ENCODE data around the gene HOXD8. TPM values are rescaled to one million over a fixed set of nuclear protein-coding genes. Genes with fewer than 3 reads are reported as not detected.

HOXD8 gene
- total RNA-seq, 1 donor from 2014 or later: 17.2 TPM

DNA sequence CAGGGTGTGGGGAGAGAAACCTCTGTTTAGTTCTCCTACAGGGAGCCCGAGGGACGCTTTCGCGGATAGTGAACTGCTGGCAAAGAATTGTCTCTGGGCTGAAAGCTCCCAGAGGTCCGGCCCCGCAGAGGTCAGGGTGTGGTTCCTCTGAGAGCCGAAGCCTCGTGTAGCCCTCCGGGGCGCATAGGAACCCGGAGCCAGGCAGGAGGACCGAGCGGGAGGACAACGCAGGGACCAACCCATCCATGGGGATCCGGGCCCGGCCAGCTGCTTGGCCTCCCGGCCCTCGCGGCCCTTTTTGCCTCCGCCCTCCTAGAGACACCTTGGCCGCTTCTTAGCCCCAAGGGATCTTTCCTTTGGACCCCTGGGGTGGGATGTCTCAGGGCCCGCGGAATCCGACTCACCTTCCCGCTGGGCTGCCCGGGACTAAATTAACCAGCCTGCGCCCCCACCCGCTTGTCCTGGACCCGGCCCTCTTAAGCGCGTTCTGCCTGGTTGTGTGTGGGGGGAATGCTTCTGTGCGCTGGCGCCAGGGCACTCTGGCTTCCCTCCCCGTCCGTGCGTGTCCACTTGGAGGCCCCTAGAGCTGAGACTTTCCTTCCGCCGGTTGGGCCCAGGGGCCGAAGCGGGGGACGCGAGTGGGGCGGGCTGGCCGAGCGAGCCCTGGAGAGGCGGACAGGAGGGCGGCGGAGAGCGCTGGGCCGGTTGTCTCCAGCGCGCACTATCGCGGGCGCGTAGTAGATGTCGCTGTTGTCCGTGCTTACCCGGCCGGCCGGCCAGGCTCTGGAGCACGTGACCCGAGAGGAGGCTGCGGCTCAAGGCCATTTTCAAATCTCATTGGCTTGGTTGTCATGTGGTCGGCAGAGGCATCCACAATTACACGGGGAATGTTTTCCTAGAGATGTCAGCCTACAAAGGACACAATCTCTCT lies 13.4 kb upstream of the HOXD8 start, which contains the start of gene HOXD10:
Gene HOXD10 (plus strand): TSS at position 896 of the 931 bp plus-strand sequence. CDS start 56 bp downstream, outside the sequence.
- DNase-seq (ENCODE audit: low read depth in 2 of 2): peak; percentile 93 to 98

DNA sequence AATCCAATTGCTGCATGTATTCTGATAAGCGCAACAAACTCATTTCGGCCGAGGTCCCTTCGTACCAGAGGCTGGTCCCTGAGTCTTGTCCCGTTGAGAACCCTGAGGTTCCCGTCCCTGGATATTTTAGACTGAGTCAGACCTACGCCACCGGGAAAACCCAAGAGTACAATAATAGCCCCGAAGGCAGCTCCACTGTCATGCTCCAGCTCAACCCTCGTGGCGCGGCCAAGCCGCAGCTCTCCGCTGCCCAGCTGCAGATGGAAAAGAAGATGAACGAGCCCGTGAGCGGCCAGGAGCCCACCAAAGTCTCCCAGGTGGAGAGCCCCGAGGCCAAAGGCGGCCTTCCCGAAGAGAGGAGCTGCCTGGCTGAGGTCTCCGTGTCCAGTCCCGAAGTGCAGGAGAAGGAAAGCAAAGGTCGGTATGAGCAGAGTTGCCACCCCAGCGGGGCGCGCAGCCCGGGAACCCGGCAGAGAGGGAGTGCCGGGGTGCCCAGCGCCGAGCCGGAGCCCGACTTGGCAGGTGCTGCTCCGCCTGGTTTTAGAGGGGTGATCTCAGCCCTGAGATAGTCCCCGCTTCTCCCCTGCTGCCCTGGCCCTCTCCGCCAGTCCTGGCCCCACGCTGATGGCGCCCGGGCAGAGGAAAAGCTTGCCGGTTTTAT lies 12.2 kb upstream of the HOXD8 start:
- DNase-seq (ENCODE audit: low read depth in 2 of 2): peak in 1 of 2 donors; percentile 68

DNA sequence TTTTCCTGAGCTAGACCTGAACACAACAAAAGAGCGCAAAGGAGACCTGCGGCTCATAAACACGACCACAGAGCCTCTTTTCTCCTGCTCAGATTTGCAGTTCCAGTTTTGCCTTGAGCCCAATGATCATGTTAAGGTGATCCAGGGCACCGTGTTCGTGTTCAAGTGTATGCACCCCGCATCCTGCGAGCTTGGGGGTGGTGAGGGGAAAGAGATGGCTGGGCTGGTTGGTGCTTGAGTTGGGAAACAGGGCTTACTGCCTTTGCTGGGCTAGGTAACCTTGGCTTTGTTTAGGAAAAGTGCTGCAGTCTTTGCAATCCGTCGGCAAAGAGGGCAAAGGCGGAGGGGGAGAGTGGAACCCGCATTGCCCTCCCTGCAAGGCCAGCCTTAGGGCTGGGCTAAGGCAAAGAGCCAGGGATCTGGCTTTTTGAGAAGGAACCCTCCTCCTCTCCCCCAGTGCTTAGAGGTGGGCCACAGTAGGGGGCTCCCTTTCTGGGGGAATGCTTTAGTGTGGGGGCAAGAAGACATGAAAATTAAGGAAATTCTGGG lies 11.6 kb upstream of the HOXD8 start:
- peak in 1 of 2 donors; percentile 29 for DNase-seq (ENCODE audit: low read depth in 2 of 2)

DNA sequence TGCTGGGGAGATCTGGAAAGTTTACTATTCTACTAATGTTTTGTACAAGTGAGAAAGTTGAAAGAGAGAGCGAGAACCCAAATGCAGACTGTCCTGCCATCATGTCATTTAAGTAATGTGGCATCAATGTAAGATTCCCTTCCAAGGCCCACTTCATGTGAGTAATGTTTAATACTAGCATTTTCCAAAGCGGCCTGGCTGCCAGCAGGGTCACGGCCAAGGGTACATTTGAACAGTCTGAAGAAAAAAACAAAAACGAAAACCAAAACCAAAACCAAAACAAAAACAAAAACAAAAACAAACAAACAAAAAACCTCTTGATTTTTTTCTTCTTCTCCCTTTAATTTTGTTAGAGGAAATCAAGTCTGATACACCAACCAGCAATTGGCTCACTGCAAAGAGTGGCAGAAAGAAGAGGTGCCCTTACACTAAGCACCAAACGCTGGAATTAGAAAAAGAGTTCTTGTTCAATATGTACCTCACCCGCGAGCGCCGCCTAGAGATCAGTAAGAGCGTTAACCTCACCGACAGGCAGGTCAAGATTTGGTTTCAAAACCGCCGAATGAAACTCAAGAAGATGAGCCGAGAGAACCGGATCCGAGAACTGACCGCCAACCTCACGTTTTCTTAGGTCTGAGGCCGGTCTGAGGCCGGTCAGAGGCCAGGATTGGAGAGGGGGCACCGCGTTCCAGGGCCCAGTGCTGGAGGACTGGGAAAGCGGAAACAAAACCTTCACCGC lies 10.7 kb upstream of the HOXD8 start:
- DNase-seq (ENCODE audit: low read depth in 2 of 2): peak in 1 of 2 donors; percentile 88

DNA sequence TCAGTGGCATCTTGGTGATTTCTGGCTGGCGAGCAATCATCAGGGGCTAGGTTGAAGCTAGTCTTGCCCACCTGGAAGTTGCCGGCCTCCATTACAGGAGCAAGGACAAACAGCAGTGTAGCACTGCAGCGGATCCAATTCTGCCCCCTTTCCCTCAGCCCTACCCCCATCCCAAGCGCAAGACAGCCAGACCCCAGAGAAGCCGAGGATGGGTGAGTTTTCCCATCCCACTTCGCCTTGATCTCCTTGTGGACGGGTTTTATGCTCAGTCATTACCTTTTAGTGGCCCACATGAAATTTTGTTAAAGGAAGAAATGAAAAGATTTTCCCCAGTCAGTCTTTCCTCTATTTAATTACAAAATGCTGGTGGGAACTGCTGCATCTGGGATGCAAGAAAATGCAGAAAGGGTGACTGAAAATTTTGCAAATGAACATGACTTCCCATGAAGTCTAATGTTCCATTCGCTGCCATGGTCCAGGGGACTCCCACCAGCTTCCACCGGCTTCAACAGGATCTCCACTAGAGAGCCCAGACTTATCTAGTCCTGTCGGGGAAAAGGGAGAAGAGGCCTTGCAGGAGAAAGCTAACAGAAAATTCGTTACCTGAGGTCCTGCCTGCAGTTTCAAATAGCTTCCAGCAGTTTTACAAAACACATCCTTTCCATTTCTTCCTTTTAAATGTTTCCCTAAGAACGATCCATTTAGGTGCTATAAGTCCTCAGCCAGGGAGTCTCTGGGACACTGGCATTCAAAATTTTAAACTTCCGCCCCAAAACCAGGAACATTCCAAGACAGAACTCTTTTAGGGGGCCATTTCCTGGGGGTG lies 8.9 kb upstream of the HOXD8 start:
- peak in 1 of 2 donors; percentile 50 for DNase-seq (ENCODE audit: low read depth in 2 of 2)

DNA sequence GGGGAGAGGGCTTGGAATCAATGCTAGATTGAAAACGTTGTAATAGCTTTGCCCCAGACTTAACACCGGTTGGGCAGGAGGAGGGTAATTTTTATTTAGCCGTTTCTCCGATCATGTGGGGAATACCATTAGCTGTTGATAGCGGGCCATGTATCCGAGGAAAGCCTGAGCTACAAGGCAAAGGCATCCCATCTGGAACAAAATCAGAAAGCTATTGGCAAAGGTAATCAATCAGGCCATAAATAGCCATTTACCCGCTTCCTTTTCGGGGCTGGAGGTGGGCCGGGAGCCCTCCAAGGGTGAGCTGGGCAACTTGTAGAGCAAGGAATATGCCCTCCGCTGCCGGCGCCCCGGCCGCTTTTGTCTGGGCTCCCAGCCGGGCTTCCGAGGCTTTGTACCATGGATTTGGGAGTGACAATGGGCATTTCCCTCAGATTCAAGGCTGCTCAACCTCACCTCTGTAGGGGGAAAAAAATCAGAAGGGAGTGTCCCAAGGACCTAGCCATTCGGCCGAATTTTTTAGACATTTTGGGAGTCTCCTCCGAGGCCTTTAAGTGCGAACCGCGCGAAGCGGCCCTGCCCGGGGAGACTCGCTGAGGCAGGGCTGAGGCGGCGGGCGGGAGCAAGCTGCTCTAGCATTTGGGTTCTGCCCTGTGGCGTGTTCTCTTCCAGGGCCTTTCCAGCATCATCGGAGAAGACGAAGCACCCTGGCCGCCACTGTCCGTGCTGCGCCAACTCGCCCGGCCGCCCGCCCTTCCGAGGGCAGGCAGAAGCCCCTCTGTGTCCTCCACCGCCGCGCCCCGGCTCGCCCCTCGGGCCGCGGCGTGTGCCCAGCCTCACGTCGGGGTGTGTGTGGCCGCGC lies 8.1 kb upstream of the HOXD8 start:
- peak in 1 of 2 donors; percentile 47 for DNase-seq (ENCODE audit: low read depth in 2 of 2)

DNA sequence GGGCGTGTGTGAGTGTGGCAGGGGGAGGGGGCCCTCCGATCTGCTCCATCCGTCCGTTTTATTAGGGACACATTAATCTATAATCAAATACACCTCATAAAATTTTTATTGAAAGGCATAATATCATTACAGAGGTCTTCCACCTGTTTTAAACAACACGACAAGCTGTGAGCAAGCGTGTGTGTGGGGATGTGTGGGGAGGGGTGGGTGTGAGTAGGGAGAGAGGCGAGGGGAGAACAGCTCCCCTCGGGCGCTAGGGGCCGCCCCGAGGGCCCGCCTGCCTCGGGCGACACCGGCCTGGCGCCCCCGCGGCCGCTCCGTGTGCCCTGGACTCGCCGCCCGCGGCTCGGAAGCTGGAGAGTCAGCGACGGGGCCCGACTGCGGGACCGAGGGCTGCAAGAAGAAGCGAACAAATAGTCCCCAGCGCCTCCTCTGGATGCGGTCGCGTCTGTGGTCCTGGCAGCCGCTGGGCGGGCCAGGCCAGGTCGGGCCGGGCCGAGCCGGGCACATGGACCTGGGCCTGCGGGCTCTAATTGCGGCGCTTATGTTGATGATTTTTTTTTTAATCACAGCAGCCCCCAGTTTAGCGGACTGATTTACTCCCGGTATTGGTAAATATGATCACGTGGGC lies 7.3 kb upstream of the HOXD8 start:
- peak in 1 of 2 donors; percentile 95 for DNase-seq (ENCODE audit: low read depth in 2 of 2)

DNA sequence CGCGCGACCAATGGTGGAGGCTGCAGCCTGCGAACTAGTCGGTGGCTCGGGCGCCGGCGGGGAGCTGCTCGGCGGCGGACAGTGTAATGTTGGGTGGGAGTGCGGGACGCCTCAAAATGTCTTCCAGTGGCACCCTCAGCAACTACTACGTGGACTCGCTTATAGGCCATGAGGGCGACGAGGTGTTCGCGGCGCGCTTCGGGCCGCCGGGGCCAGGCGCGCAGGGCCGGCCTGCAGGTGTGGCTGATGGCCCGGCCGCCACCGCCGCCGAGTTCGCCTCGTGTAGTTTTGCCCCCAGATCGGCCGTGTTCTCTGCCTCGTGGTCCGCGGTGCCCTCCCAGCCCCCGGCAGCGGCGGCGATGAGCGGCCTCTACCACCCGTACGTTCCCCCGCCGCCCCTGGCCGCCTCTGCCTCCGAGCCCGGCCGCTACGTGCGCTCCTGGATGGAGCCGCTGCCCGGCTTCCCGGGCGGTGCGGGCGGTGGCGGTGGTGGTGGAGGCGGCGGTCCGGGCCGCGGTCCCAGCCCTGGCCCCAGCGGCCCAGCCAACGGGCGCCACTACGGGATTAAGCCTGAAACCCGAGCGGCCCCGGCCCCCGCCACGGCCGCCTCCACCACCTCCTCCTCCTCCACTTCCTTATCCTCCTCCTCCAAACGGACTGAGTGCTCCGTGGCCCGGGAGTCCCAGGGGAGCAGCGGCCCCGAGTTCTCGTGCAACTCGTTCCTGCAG lies 6.7 kb upstream of the HOXD8 start, which contains the start of gene HOXD9:
Gene HOXD9 (plus strand): TSS at position 37 of the 728 bp plus-strand sequence. CDS start 50 bp downstream, at position 87.
- DNase-seq (ENCODE audit: low read depth in 2 of 2): peak in 1 of 2 donors; percentile 60

DNA sequence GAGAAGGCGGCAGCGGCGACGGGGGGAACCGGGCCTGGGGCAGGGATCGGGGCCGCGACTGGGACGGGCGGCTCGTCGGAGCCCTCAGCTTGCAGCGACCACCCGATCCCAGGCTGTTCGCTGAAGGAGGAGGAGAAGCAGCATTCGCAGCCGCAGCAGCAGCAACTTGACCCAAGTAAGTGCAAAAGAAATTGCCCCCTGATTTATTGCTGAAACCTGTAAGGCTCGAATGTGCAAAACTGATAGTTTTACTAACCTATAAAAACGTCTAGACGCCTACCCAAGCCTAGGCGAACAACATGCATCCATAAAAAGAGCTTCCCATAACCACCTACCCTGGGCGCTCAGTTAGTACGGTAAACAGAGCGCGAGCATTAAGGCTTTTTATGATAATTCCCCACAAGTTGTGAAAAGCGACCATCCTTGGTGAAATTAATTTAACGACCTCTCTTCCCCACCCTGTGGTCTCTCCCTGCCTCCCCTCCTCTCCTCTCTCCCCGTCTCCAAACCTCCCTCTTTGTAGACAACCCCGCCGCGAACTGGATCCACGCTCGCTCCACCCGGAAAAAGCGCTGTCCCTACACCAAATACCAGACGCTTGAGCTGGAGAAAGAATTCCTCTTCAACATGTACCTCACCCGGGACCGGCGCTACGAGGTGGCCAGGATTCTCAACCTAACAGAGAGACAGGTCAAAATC lies 5.9 kb upstream of the HOXD8 start:
- DNase-seq (ENCODE audit: low read depth in 2 of 2): peak in 1 of 2 donors; percentile 55

DNA sequence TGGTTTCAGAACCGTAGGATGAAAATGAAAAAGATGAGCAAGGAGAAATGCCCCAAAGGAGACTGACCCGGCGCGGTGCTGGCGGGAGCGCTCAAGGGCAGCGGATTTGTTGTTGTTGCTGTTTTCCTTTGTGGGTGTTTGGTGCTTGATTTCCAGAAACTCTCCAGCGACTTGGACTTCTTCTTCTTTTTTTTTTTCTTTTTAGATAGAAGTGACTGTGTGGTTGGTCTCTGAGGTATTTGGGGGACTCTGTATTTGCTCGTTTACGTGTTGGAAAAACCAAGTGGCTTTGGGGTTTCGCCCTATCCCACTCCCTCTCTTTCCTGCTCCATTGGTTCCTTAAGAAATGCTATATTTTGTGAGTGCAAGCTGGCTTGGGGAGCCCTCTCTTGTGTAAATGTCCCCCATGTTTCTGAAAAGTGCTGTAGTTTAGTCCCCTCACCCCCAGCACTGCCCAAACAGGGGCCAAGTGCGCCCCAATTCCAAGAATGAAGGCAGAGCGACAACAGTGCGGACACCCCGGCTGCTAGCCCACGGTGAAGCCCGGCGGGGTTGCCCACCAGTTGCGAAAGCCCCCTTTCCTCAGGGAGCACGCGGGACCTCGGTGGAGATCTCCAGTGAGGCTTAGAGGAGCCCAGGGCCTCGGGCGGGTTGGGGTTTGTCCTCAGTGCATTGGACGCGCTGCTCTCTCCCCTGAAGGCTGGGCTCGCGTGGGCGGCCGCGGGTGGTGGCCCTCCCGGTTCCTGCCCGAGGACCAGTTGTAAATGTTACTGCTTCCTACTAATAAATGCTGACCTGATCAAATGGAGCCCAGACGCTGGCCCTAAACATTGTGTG lies 5.2 kb upstream of the HOXD8 start:
- peak in 1 of 2 donors; percentile 50 for DNase-seq (ENCODE audit: low read depth in 2 of 2)

DNA sequence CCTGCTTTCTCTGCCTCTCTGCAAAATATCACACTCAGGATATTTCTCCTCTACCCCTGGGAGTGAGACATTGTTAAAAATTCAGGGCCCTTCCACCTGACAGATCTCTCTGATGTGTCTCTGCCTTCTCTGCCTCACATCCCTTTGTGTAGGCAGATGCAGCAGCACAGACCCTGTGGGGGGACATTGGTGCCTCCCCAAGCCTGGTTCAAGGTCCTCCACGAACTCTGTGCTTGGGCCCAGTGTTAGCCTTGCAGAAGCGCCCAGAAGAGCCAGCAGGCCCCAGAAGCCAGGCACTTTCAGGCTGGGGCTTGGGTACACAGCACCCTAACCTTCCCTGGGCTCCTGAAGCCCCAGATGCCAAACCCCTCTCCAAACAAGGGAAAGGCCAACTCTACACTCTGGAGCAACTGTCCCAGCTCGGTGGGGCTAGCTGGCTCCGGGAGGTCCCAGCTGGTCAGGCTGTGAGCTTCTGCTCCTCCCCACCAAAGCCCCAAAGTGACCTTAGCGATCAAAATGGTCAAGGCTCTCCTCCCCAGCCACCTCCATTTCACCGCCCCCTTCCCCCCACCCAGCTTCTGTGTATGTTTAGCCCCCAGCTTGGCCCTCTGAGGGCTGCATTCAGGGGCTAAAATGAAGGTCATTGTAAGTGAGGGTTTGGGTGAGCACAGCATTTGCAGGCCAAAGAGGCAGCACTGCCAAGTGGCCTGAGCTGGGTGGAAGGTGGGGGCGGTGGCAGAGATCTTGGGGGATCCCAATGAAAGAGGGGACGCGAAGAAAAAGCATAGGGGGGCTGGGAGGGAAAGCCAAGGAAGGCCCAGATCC lies 4.3 kb upstream of the HOXD8 start:
- DNase-seq (ENCODE audit: low read depth in 2 of 2): peak in 1 of 2 donors; percentile 33

DNA sequence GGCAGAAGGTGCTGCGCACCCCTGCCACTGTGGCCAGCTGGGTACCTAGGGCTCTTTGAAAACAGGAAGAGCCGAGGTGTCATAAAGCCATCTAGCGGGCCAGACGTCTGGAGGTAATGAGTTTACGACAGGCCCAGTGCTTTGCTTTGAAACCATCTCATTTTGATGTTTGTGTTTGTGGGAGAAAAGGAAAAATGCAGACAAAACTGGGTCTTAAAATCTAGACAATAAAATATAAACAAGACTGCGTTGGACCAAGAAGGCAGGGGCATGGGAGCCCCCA lies 3.8 kb upstream of the HOXD8 start:
- DNase-seq (ENCODE audit: low read depth in 2 of 2): peak in 1 of 2 donors; percentile 72

DNA sequence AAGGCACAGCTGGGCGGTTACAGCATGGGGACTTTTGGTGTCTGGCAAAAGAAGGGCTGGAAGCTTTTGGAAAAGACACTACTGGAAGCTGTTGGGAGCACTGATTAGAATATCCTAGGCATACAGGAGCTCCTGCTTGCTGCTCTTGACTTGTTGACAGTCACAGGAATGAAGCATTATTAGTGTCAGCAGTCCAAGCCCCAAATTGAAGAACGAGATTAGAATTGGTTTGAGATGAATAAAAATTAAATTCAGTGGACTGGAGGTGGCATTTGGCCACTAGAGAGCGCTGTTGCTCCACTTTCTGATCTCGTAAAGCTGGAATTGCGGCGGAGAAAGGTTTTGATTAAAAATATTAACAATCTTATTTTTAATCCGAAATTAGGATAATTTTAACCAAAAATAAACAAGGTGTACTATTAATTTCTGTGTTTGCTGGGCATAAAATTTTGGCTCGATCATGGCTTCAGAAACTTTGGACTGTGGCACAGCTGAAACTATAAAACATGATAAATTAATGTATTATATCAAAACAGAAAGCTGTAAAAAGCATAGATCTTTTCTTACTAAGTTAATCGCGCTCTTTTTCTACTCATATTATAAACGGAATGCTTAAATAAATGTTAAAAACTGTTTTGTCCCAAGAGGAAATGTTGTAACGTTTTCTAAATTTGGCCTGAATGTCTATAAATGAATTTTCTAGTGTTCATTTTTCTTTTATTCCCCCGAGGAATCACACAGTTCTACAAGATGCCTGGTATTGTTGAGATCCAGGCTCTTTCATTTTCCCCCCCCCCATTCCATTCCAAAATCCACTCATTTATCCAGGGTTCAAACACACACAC lies 2.4 kb upstream of the HOXD8 start:
- peak; percentile 86 for DNase-seq (ENCODE audit: low read depth in 2 of 2)

DNA sequence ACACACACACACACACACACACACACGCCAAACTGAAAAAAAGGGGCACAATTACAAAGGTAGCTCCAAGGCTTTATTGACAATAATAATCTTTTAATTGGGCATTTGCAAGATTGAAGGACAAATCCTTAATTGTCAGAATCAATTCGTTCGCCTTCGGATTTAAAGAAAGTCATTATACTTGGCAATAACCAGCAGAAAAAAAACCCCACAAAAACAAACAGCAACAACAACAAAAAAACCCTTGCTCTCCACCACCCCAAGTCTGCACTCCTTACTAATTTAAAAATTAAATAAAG lies 1.8 kb upstream of the HOXD8 start:
- no peak for DNase-seq (ENCODE audit: low read depth in 2 of 2)

Data from dermis microvascular lymphatic vessel endothelial cell (primary cell).